ENCODE measurements around the gene ZNF548. TPM values are rescaled to one million over a fixed set of nuclear protein-coding genes. Genes with fewer than 3 reads are reported as not detected.

The ZNF548 gene
- 12.1 and 18.9 TPM in 2 replicates for total RNA-seq

GRCh38 chr19:57389730-57390598 lies at the start of gene ZNF548:
TSS of gene ZNF548 (plus strand) at chr19:57389854. CDS start at chr19:57390100, 246 bp downstream.

GRCh38 chr19:57350877-57351805 lies 38.5 kb upstream of the ZNF548 start, which contains the start of gene ZNF304:
TSS of gene ZNF304 (plus strand) at chr19:57351271. CDS start at chr19:57351665, 394 bp downstream.

GRCh38 chr19:57362997-57363687 lies 26.5 kb upstream of the ZNF548 start, which contains the start of the genes TRAPPC2B and ZNF547:
TSS of gene TRAPPC2B (plus strand) at chr19:57363551. CDS start at chr19:57364834, 1,283 bp downstream.
TSS of gene ZNF547 (plus strand) at chr19:57363551. CDS start at chr19:57368556, 5,005 bp downstream.

GRCh38 chr19:57410877-57411671 lies 21.4 kb downstream of the ZNF548 start, which contains the start of gene ZNF17:
TSS of gene ZNF17 (plus strand) at chr19:57411161. CDS start at chr19:57413616, 2,455 bp downstream.

GRCh38 chr19:57435062-57435978 lies 45.7 kb downstream of the ZNF548 start, which contains the start of gene ZNF749:
TSS of gene ZNF749 (plus strand) at chr19:57435325. CDS start at chr19:57435579, 254 bp downstream.

Other genes starting within 250 kb of the ZNF548 start
- gene ZIM3, start 244.7 kb upstream of the ZNF548 start, total RNA-seq, result not detected in 2 replicates
- not detected in 2 replicates for gene DUXA, start 222.4 kb upstream of the ZNF548 start, total RNA-seq
- 23.8 and 29.5 TPM in 2 replicates for gene ZNF264, start 198.4 kb upstream of the ZNF548 start, total RNA-seq
- 0.27 and 0.66 TPM in 2 replicates for gene AURKC, start 158.8 kb upstream of the ZNF548 start, total RNA-seq
- gene ZNF805, start 149.2 kb upstream of the ZNF548 start, total RNA-seq, result 20.1 and 30.9 TPM in 2 replicates
- 49.9 and 84.8 TPM in 2 replicates for gene ZNF460, start 109.4 kb upstream of the ZNF548 start, total RNA-seq
- 7.9 and 10.7 TPM in 2 replicates for gene ZNF543, start 69.4 kb upstream of the ZNF548 start, total RNA-seq
- 7.6 and 8.9 TPM in 2 replicates for gene ZNF304, start 38.6 kb upstream of the ZNF548 start, total RNA-seq
- gene TRAPPC2B, start 26.3 kb upstream of the ZNF548 start, total RNA-seq, result 6.5 and 8.8 TPM in 2 replicates
- 3.6 and 3.7 TPM in 2 replicates for gene ZNF547, start 26.3 kb upstream of the ZNF548 start, total RNA-seq
- 9.1 and 9.5 TPM in 2 replicates for gene ZNF17, start 21.3 kb downstream of the ZNF548 start, total RNA-seq
- 10.7 and 13.4 TPM in 2 replicates for gene ZNF749, start 45.5 kb downstream of the ZNF548 start, total RNA-seq
- 0.18 and 0.56 TPM in 2 replicates for gene VN1R1, start 67.3 kb downstream of the ZNF548 start, total RNA-seq
- gene ZNF772, start 87.7 kb downstream of the ZNF548 start, total RNA-seq, result 10.2 and 18.1 TPM in 2 replicates
- gene ZNF419, start 97.9 kb downstream of the ZNF548 start, total RNA-seq, result 7.1 and 9.7 TPM in 2 replicates
- 5.8 and 9.9 TPM in 2 replicates for gene ZNF773, start 110.1 kb downstream of the ZNF548 start, total RNA-seq
- 3.5 and 4.7 TPM in 2 replicates for gene ZNF549, start 137.5 kb downstream of the ZNF548 start, total RNA-seq
- 4.9 and 7.2 TPM in 2 replicates for gene ZNF550, start 170.0 kb downstream of the ZNF548 start, total RNA-seq
- gene ZNF416, start 189.1 kb downstream of the ZNF548 start, total RNA-seq, result 3.8 TPM in 2 replicates
- 1.1 and 5.5 TPM in 2 replicates for gene ZIK1, start 194.3 kb downstream of the ZNF548 start, total RNA-seq
- 3.3 and 3.7 TPM in 2 replicates for gene ZNF530, start 210.0 kb downstream of the ZNF548 start, total RNA-seq
- gene ZNF134, start 224.4 kb downstream of the ZNF548 start, total RNA-seq, result 13.9 and 16.3 TPM in 2 replicates
- gene ZNF211, start 243.3 kb downstream of the ZNF548 start, total RNA-seq, result 8.7 and 12.0 TPM in 2 replicates

Measured in endothelial cell of coronary artery (primary cell).